Subcutaneous abdominal adipose tissue (tissue), 5 donors: ENCODE results near the gene SLC37A1.

Experiments used
- H3K27ac ChIP-seq: one replicate; pipeline ENCODE4 v1.7.0; 2013; ENCODE audit warnings: low read depth, mild to moderate bottlenecking, inconsistent platforms, low read length, moderate library complexity
- H3K27me3 ChIP-seq, 5 donors: one replicate each; pipeline ENCODE4 v1.7.0; 2013; ENCODE audit warnings: low read length in 5 of 5, inconsistent platforms in 1 of 5; ENCODE audit not compliant: control insufficient read depth in 5 of 5, insufficient read depth in 4 of 5
- H3K36me3 ChIP-seq, 5 donors: one replicate each; pipeline ENCODE4 v1.7.0; 2013; ENCODE audit warnings: low read length in 5 of 5; ENCODE audit not compliant: control insufficient read depth in 5 of 5, insufficient read depth in 5 of 5
- H3K4me1 ChIP-seq, 5 donors: one replicate each; pipeline ENCODE4 v1.7.0; 2013; ENCODE audit warnings: low read length in 5 of 5, mild to moderate bottlenecking in 3 of 5, moderate library complexity in 1 of 5; ENCODE audit not compliant: control insufficient read depth in 5 of 5, insufficient read depth in 5 of 5
- H3K4me3 ChIP-seq, 5 donors: one replicate each; pipeline ENCODE4 v1.7.0; 2013; ENCODE audit warnings: low read length in 5 of 5, low read depth in 1 of 5
- H3K9ac ChIP-seq, 5 donors: one replicate each; pipeline ENCODE4 v1.7.0; 2013; ENCODE audit warnings: low read length in 5 of 5, mild to moderate bottlenecking in 4 of 5, moderate library complexity in 3 of 5
- H3K9me3 ChIP-seq, 5 donors: one replicate each; pipeline ENCODE4 v1.7.0; 2013; ENCODE audit warnings: low read length in 5 of 5; ENCODE audit not compliant: control insufficient read depth in 5 of 5
- donor health status: healthy.
- donor health status: healthy.
- donor health status: healthy.
- donor health status: healthy.
- donor health status: healthy.

Gene SLC37A1

DNA sequence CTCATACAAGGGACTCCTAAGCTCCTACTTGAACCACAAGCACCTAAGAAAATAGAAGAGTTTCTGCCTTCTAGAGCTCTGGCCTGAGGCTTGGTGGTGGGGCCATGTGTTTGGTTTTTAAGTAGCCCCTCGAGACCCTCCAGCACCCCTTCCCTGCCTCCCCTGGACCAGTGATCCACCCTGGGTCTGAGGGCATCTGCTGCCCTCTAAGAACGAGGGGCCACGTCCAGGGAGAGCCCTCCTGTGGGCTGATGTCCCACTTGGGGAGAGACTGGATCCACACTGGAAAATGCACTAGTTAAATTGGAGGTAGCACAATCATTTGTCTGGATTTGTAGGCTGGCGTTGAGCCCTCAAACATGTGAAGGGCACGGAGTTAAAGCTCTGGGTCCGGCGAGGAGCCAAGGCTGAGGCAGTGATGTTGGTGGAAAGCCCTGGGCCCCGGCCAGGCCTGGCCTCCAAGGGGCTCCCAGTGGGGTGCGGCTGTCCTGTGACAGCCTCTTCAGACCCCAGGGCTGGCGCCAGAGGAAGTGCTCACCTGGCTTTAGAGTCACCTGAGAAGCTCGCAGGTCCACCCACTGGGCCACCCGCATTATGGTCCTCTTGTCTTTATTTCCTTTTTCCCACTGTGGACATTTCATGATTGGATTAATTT is 65.2 kb downstream of the SLC37A1 start:
- Histone ChIP-seq H3K4me1 (peaks cover 0 to 2% (median 0%) of the 10 kb centered on the region in 5 donors), H3K9me3 (peaks cover 0 to 15% (median 6%) of the 10 kb centered on the region in 5 donors), H3K9ac (no peak overlapping the region), H3K27me3 (peaks cover 0 to 3% (median 0%) of the 10 kb centered on the region in 5 donors), H3K4me3 (no peak overlapping the region), H3K36me3 (peaks cover 0 to 20% (median 5%) of the 10 kb centered on the region in 5 donors), H3K27ac (no peak overlapping the region)

DNA sequence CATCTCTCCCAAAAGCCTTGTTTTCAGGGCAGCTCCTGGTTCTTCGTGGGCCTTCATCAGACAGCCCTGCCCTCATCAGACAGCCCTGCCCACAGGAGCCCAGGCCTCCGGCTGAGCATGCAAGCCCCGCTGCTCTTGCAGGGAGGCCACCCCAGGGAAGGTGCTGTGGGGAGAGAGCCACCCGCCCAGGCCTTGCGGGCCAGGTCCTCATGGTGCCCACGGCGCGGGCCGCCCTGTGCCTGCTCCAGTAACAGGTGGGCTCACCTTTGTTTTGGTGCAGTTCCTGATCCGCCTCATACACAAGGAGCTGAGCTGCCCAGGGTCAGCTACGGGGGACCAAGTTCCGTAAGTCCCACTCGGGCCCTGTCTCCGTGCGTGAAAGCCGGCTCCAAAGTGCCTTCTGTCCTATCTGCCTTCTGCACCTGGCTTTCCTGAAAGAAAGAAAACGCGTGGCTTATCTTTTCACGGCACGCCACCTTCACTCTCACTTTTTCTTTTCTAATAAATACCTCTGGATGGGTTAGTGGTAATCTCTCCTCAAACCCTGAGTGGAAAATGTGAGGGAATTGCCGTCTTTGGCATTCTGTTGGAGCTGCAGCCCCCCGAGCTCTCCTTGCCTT is 65.9 kb downstream of the SLC37A1 start:
- peaks cover 0 to 3% (median 0%) of the 10 kb centered on the region in 5 donors for H3K27me3 ChIP-seq
- H3K4me3 ChIP-seq = no peak overlapping the region
- peaks cover 0 to 15% (median 6%) of the 10 kb centered on the region in 5 donors for H3K9me3 ChIP-seq
- no peak overlapping the region for H3K27ac ChIP-seq
- H3K9ac ChIP-seq = no peak overlapping the region
- H3K36me3 ChIP-seq = peaks cover 0 to 18% (median 5%) of the 10 kb centered on the region in 5 donors
- H3K4me1 ChIP-seq = peaks cover 0 to 2% (median 0%) of the 10 kb centered on the region in 5 donors

DNA sequence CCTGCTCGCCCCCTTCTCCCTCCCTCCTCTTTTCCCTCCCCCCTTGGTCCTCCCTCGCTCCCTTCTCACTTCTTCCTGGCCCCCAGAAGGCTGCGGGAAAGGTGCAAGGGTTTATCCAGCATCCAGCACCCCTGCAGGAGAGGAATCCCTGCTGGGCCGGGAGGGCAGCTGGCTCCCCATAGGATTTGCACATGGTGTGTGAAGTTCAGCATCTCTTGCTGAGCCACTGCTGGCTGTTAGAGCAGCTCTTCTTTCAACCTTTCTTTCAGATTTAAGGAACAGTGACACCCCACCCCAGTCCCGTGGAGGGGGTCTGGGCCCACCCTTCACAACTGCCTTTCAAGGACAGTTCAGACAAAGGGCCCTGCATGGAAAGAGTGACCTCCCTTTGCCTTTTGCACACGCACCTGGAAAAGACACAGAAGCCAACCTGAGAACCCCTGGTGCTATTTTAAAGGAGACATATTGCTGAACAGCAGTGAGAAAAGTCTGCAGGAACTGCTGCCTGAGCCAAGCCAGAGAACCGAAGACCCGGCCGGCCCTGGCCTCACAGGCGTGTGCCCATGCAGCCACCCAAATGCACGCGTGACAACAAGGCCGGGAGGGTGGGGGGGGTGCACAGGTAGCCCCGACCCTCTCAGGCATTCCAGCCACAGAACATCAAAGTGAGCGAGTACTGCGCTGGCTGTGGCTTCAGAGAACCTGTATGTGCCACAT is 66.6 kb downstream of the SLC37A1 start:
- Histone ChIP-seq H3K4me3 (no peak overlapping the region), H3K27ac (no peak overlapping the region), H3K9me3 (peaks cover 0 to 15% (median 6%) of the 10 kb centered on the region in 5 donors), H3K27me3 (peaks cover 0 to 3% (median 0%) of the 10 kb centered on the region in 5 donors), H3K36me3 (peaks cover 0 to 11% (median 2%) of the 10 kb centered on the region in 5 donors), H3K9ac (no peak overlapping the region), H3K4me1 (peaks cover 0 to 2% (median 0%) of the 10 kb centered on the region in 5 donors)

DNA sequence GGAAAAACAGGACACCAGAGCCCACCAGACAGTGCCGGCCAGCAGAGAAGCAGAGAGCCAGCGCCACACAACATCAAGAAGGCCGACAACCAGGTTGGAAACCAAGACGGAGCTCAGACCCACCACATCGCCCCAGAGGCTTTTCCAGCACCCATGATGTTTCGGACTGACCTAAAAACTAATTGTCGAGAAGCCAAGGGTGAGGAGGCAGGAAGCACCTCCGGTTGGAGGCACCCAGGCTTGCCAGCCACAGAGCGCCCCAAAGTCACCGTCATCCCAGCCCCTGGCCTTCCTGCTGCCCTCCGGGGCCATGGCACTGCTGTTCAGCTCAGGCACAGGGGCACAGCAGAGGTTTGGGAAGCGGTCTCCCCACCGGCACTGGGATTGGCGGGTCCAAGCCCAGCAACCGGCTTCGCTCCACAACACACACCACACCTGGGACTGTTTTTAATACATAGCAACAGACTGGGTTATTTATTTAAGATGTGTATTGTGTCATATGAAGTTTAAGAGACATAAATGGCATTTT is 67.2 kb downstream of the SLC37A1 start:
- H3K27me3 ChIP-seq = peaks cover 0 to 3% (median 0%) of the 10 kb centered on the region in 5 donors
- peaks cover 0 to 15% (median 6%) of the 10 kb centered on the region in 5 donors for H3K9me3 ChIP-seq
- H3K36me3 ChIP-seq = peaks cover 0 to 9% (median 0%) of the 10 kb centered on the region in 5 donors
- H3K27ac ChIP-seq = no peak overlapping the region
- H3K9ac ChIP-seq = no peak overlapping the region
- H3K4me1 ChIP-seq = peaks cover 0 to 2% (median 0%) of the 10 kb centered on the region in 5 donors
- no peak overlapping the region for H3K4me3 ChIP-seq

DNA sequence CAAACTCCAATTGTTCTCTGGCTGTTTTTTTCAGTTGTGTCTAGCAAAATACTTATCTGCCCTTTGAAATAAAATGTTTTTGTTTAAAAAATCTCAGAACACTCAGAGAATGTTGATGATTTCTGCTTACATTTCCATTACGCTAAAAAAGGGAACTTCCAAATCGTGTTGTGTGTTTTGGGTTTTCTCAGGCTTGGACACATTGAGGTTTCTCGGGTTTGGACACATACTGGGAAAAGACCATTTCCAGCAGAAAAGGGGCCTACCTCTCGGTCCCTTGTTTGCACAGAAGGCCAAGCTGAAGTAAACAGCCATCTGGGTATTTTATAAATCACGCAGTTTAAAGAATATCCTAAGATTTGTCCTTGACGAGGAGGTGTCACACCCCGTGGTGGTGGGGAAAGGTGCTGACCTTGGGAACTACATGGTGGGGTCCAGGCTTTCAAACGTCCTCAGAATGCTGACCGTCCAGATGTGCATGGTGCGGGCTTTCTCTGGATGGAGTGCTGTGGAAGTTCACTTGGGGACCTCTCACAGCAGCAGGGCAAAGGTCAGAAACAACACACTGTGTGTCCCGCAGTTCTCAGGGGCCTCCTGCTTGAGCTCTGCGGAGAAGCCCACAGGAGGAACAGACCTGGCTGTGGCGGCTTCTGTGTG is 67.8 kb downstream of the SLC37A1 start:
- Histone ChIP-seq H3K27ac (no peak overlapping the region), H3K36me3 (peaks cover 0 to 7% (median 0%) of the 10 kb centered on the region in 5 donors), H3K4me3 (no peak overlapping the region)

DNA sequence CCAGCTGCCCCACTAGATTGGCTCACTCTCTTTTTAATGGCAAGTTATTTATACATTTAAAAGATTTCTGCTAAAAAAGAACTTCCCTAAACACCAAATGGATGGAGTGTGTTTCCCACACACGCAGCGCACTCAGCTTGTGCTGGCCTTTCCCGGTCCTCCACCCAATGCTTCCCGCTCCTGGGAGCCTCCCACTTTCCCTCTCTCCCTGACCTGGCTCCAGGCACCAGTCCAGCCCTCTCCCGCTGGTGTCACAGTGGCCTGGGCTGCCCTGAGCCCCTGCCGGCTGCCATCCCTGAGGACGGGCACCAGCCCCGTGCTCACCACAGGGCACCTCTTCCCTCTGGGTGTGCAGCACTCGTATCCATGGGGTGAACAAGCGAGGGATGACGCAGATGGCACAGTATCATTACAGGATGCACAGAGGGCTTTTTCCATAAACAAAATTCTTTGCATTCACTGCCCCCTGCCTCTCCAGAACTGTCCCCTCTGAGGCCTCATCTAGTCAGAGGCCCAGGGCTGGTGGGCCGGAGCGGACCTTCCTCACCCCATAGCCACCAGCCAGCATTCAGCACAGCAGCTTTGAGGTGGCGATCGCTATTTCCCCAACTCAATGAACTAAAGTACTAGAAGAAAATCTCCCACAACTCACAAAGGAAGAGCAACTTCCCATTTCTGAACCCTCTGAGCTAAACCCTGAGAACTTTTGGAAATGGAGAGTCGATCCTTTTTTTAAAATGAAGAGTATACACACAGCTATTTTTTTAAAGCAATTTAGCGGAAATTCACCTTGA is 68.5 kb downstream of the SLC37A1 start:
- peaks cover 0 to 2% (median 0%) of the 10 kb centered on the region in 5 donors for H3K4me1 ChIP-seq
- H3K36me3 ChIP-seq = peaks cover 0 to 7% (median 0%) of the 10 kb centered on the region in 5 donors
- H3K4me3 ChIP-seq = no peak overlapping the region
- H3K9me3 ChIP-seq = peaks cover 0 to 4% (median 0%) of the 10 kb centered on the region in 5 donors
- peaks cover 0 to 3% (median 0%) of the 10 kb centered on the region in 5 donors for H3K27me3 ChIP-seq
- no peak overlapping the region for H3K27ac ChIP-seq
- no peak overlapping the region for H3K9ac ChIP-seq

More for the DNA sequence above, 67.8 kb downstream of the SLC37A1 start:
- no peak overlapping the region for H3K9ac ChIP-seq
- H3K27me3 ChIP-seq = peaks cover 0 to 3% (median 0%) of the 10 kb centered on the region in 5 donors
- peaks cover 0 to 2% (median 0%) of the 10 kb centered on the region in 5 donors for H3K4me1 ChIP-seq
- peaks cover 0 to 10% (median 2%) of the 10 kb centered on the region in 5 donors for H3K9me3 ChIP-seq

DNA sequence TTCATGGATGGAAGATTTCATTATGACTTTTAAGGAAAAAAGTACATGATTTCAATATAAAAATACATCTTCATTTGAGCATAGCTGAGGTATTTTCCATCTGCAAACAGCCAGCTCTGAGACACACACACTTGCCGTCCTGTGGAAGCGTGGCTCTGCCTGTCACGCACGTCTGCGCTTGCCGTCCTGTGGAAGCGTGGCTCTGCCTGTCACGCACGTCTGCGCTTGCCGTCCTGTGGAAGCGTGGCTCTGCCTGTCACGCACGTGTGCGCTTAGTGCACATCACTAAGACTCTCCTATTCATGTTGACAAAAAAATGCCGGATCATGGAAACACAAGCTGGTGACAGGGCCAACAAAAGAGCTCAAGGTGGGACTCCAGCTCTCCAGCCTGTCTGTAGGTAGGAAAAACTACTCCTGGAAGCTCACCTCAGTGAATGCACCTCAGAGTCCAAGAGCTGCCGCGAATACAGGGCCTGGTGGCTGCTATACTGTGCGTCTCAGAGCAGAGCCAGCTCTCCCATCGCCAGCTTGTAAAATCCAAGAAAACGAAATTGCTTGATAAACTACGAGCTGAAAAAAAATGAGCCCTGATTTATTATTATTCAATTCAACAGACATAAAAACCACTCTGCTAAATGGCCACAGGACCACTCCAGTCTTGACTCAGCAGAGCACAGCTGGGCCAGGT is 69.3 kb downstream of the SLC37A1 start:
- Histone ChIP-seq H3K9me3 (peaks cover 0 to 1% (median 0%) of the 10 kb centered on the region in 5 donors), H3K36me3 (peaks cover 0 to 7% (median 0%) of the 10 kb centered on the region in 5 donors), H3K27me3 (peaks cover 0 to 3% (median 0%) of the 10 kb centered on the region in 5 donors), H3K4me3 (no peak overlapping the region), H3K9ac (no peak overlapping the region), H3K27ac (no peak overlapping the region), H3K4me1 (peaks cover 0 to 2% (median 0%) of the 10 kb centered on the region in 5 donors)

DNA sequence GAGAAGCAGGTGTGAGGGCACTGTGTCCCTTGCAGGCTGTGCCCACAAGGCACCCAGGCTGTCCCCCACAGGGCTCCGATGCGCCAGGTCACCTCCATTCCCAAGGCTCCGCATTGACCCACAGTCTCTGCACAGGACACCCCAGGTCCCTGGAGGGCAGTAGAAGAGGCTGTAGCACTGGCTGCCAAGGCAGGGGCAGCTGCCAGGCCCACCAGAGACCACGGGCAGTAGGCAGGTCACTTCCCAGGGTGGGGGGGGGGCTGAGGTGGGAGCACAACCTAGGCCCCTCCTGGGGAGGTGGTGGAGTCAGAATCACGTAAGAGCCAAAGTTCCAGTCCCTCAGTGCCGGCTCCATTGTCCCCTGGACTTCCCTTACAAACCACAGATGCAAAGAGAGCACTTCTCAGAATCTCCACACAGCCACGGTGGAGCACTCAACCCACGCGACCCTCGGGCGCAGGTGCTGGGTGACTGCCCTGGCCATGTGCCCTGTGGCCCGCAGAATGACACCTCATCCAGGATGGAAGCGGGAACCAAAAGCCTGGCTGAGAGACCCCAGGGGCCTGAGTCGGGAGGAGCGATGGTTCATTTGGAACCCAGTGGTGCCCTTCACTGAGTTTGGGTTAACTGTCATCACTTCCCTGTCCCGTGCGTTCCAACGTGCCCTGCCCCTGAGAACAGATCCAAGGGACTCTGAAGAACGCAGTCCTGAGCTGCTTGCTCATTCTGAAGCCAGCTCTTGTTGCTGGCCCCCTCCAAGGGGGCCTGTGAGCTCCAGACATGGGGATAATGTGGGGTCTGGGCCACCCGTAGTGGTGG is 70.0 kb downstream of the SLC37A1 start:
- H3K36me3 ChIP-seq = peaks cover 0 to 7% (median 0%) of the 10 kb centered on the region in 5 donors
- no peak overlapping the region for H3K9ac ChIP-seq
- H3K9me3 ChIP-seq = no peaks in the 10 kb centered on the region
- peaks cover 0 to 2% (median 0%) of the 10 kb centered on the region in 5 donors for H3K4me1 ChIP-seq
- H3K27ac ChIP-seq = no peak overlapping the region
- no peak overlapping the region for H3K4me3 ChIP-seq
- peaks cover 0 to 3% (median 0%) of the 10 kb centered on the region in 5 donors for H3K27me3 ChIP-seq
